Thymus (tissue), 11 donors: ENCODE results near the gene UBE4B. TPM values are rescaled to one million over a fixed set of nuclear protein-coding genes. Genes with fewer than 3 reads are reported as not detected.
"Not testable (repeated sequence)": the region's sequence is repeated elsewhere in the genome, so short reads cannot be mapped to it uniquely, and the experiment has no call there.

ENCODE experiments used
- DNase-seq, 9 donors: peaks; one replicate each; pipeline ENCODE4 v3.0.0-alpha.2; 2013; ENCODE audit warnings: low spot score in 9 of 9, low read depth in 6 of 9, missing footprints in 1 of 9
- H3K27ac ChIP-seq, 2 donors: one replicate each; pipeline ENCODE4 v1.5.1; 2013; ENCODE audit warnings: control low read depth in 1 of 2, low read depth in 1 of 2, low read length in 1 of 2, mild to moderate bottlenecking in 1 of 2, moderate library complexity in 1 of 2
- H3K27me3 ChIP-seq, 2 donors: one replicate each; pipeline ENCODE4 v1.5.1; 2013; ENCODE audit warnings: low read length in 1 of 2; ENCODE audit not compliant: control insufficient read depth in 2 of 2, insufficient read depth in 1 of 2
- H3K36me3 ChIP-seq, 2 donors: one replicate each; pipeline ENCODE4 v1.5.1; 2013; ENCODE audit warnings: low read length in 1 of 2, mild to moderate bottlenecking in 1 of 2, moderate library complexity in 1 of 2; ENCODE audit not compliant: control insufficient read depth in 2 of 2, insufficient read depth in 2 of 2
- H3K4me1 ChIP-seq, 2 donors: one replicate each; pipeline ENCODE4 v1.5.1; 2013; ENCODE audit warnings: low read length in 2 of 2; ENCODE audit not compliant: control insufficient read depth in 2 of 2, insufficient read depth in 2 of 2
- H3K4me3 ChIP-seq, 2 donors: one replicate each; pipeline ENCODE4 v1.5.1; 2013; ENCODE audit warnings: low read length in 2 of 2, control low read depth in 1 of 2, mild to moderate bottlenecking in 1 of 2
- H3K9me3 ChIP-seq, 2 donors: one replicate each; pipeline ENCODE4 v1.5.1; 2013; ENCODE audit warnings: low read length in 1 of 2, mild to moderate bottlenecking in 1 of 2; ENCODE audit not compliant: control insufficient read depth in 2 of 2, insufficient read depth in 1 of 2
- WGBS: extraction: QIAGEN DNeasy Blood & Tissue Kit; methylation state at CpG from one replicate; pipeline ENCODE4 v1.1.7; 2013; 5-methylcytosine and 5-hydroxymethylcytosine counted together
- polyA plus RNA-seq: library from polyadenylated mRNA; stranded (reverse); fragments of 200-250 nt; gene quantifications from one replicate; pipeline ENCODE4 v1.2.3, GENCODE V29; 2013
- total RNA-seq: library from RNA; stranded (reverse); fragments of 120-200 nt; gene quantifications from one replicate; pipeline ENCODE4 v1.2.4, GENCODE V29; 2013
- donor health status: healthy.

Gene UBE4B
- total and polyA plus RNA-seq, 2 donors, result 16.3 to 20.5 TPM

DNA sequence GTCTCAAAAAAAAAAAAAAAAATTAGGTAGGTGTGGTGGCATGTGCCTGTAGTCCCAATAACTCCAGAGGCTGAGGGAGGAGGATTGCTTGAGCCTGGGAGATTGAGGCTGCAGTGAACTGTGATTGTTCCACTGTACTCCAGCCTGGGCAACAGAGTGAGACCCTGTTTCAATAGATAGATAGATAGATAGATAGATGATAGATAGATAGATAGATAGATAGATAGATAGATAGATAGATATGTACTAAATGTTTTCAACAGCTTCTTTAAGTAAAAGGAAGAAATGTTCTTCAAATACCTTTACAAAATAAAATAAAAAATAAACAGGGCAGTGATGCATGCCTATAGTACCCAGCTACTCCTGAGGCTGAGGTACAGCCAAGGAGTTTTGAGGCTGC lies 187.4 kb downstream of the UBE4B start:
- Histone ChIP-seq H3K36me3 (no peaks in the 10 kb centered on the region), H3K4me3 (no peak overlapping the region), H3K9me3 (peaks cover 0 to 9% of the 10 kb centered on the region in 2 donors), H3K4me1 (no peaks in the 10 kb centered on the region), H3K27me3 (no peaks in the 10 kb centered on the region), H3K27ac (no peak overlapping the region)
- DNase-seq, result no peak

GRCh38 chr1:10220657-10221056 lies 187.9 kb downstream of the UBE4B start:
- H3K27me3 ChIP-seq, H3K36me3 ChIP-seq, H3K4me3 ChIP-seq, H3K27ac ChIP-seq, DNase-seq, H3K4me1 ChIP-seq: not testable (repeated sequence)
- H3K9me3 ChIP-seq, result peaks cover 0 to 10% of the 10 kb centered on the region in 2 donors
- WGBS, result 98% methylated on average over 6 of the region's 6 CpGs

DNA sequence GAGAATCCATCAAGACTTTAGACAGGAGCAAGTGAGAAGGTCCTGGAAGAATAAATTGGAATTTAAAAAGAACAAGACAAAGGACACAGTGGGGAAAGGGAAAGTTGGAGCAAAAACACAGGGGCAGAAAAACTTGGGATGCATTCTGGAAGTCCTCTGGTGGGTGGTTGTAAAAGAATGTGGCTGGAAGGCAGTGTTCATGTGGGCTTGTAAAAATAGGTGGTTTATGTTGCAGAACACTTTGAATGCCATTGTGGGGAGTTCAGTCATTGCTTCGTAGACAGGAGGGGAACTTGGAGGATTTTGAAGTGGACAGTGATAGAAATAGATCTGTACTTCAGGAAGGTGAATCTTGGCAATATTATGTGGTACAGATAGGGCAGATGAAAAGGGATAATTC lies 192.8 kb downstream of the UBE4B start:
- H3K27ac ChIP-seq, result no peak overlapping the region
- H3K27me3 ChIP-seq, result no peaks in the 10 kb centered on the region
- no peaks in the 10 kb centered on the region for H3K36me3 ChIP-seq
- no peak overlapping the region for H3K4me3 ChIP-seq
- peaks cover 0 to 10% of the 10 kb centered on the region in 2 donors for H3K9me3 ChIP-seq
- no peaks in the 10 kb centered on the region for H3K4me1 ChIP-seq
- WGBS, result 94% methylated on average over 1 of the region's 1 CpG
- no peak for DNase-seq

DNA sequence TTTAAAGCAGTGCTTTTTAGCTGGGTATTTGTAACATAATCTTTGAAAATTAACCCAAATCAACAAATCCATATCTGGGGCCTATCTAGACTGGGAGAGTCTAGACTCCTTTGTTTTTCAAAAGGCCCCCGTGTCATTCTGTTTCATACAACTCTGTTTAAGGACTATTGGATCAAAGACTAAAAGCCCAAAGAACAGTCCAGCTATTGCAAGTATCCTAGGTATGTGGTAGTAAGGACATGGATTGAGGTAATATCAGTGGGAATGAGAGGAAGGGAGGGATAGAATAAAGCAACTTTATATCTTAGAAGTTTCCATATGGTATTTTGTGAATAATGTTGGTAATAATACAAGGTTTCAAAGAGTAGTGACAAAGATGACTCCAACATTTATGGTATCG lies 195.8 kb downstream of the UBE4B start:
- WGBS, result 99% methylated on average over 2 of the region's 2 CpGs
- H3K9me3 ChIP-seq, result peaks cover 0 to 10% of the 10 kb centered on the region in 2 donors
- no peak for DNase-seq

GRCh38 chr1:10229903-10230302 lies 197.1 kb downstream of the UBE4B start:
- Histone ChIP-seq H3K36me3 (no peaks in the 10 kb centered on the region), H3K27ac (no peak overlapping the region), H3K4me3 (no peak overlapping the region), H3K4me1 (no peaks in the 10 kb centered on the region), H3K9me3 (peaks cover 0 to 4% of the 10 kb centered on the region in 2 donors), H3K27me3 (no peaks in the 10 kb centered on the region)
- 99% methylated on average over 5 of the region's 5 CpGs for WGBS
- DNase-seq, result no peak

More for the DNA sequence above, 195.8 kb downstream of the UBE4B start:
- H3K4me1 ChIP-seq, result no peaks in the 10 kb centered on the region
- no peak overlapping the region for H3K4me3 ChIP-seq
- H3K36me3 ChIP-seq, result no peaks in the 10 kb centered on the region
- no peak overlapping the region for H3K27ac ChIP-seq
- H3K27me3 ChIP-seq, result no peaks in the 10 kb centered on the region

Other genes starting within 250 kb of the UBE4B start
- 27.0 TPM for gene CLSTN1, start 209.0 kb upstream of the UBE4B start, total RNA-seq
- gene CLSTN1, start 209.0 kb upstream of the UBE4B start, polyA plus RNA-seq, result 63.1 TPM
- 18.5 TPM for gene CTNNBIP1, start 122.7 kb upstream of the UBE4B start, total RNA-seq
- 16.7 TPM for gene CTNNBIP1, start 122.7 kb upstream of the UBE4B start, polyA plus RNA-seq
- 41.2 TPM for gene LZIC, start 89.6 kb upstream of the UBE4B start, total RNA-seq
- gene LZIC, start 89.6 kb upstream of the UBE4B start, polyA plus RNA-seq, result 26.0 TPM
- gene NMNAT1, start 89.5 kb upstream of the UBE4B start, total RNA-seq, result 9.3 TPM
- gene NMNAT1, start 89.5 kb upstream of the UBE4B start, polyA plus RNA-seq, result 7.0 TPM
- 4.2 TPM for gene RBP7, start 35.7 kb upstream of the UBE4B start, total RNA-seq
- 91.0 TPM for gene RBP7, start 35.7 kb upstream of the UBE4B start, polyA plus RNA-seq
- 5.5 TPM for gene KIF1B, start 177.6 kb downstream of the UBE4B start, total RNA-seq
- gene KIF1B, start 177.6 kb downstream of the UBE4B start, polyA plus RNA-seq, result 6.9 TPM